A549 (cell line): ENCODE measurements around the gene SLC28A1.

Source experiments
- CEBPB ChIP-seq, 2 experiments: fragments of >200 bp in 1 of 2; sonication (Bioruptor Twin) in 1 of 2; formaldehyde crosslinking in 1 of 2; IDR thresholded peaks; 2 replicates each; pipeline ENCODE4 v1.6.1; 2012 to 2016
- EP300 ChIP-seq, 2 experiments: fragments of >200 bp; sonication (Bioruptor Twin); formaldehyde crosslinking; IDR thresholded peaks; 2 replicates in 1 of 2; 3 replicates in 1 of 2; pipeline ENCODE4 v1.6.1; 2016 to 2017
- GATA3 ChIP-seq: IDR thresholded peaks from 2 replicates; pipeline ENCODE4 v1.6.1; 2012; ENCODE audit warnings: borderline replicate concordance
- HDAC2 ChIP-seq: fragments of 200-600 bp; sonication (generic); IDR thresholded peaks from 2 replicates; pipeline ENCODE4 v1.6.1; 2016
- MAFK ChIP-seq: fragments of 450-650 bp; IDR thresholded peaks from 2 replicates; pipeline ENCODE4 v1.6.1; 2014; ENCODE audit not compliant: partially characterized antibody
- POLR2A ChIP-seq: IDR thresholded peaks from 2 replicates; pipeline ENCODE4 v1.6.1; 2012; ENCODE audit warnings: mild to moderate bottlenecking, low read length
- RNF2 ChIP-seq: fragments of 200-600 bp; sonication (generic); IDR thresholded peaks from 2 replicates; pipeline ENCODE4 v1.6.1; 2016; ENCODE audit warnings: low read depth, mild to moderate bottlenecking, antibody characterized with exemption, moderate library complexity, borderline replicate concordance
- USF2 ChIP-seq: fragments of 450-650 bp; IDR thresholded peaks from 2 replicates; pipeline ENCODE4 v1.6.1; 2014; ENCODE audit warnings: antibody characterized with exemption
- ZC3H11A ChIP-seq: fragments of 450-650 bp; IDR thresholded peaks from 2 replicates; pipeline ENCODE4 v1.6.1; 2014; ENCODE audit warnings: antibody characterized with exemption, mild to moderate bottlenecking
- TF ChIP-seq, protein P1 (sequence below): fragments of >200 bp; sonication (Bioruptor Twin); formaldehyde crosslinking; IDR thresholded peaks from 3 replicates; pipeline ENCODE4 v1.5.1; 2016
- TF ChIP-seq, protein P2 (sequence below): IDR thresholded peaks from 2 replicates; pipeline ENCODE4 v1.6.1; 2012
- TF ChIP-seq, protein P3 (sequence below): fragments of >200 bp; sonication (Bioruptor Twin); formaldehyde crosslinking; IDR thresholded peaks from 2 replicates; pipeline ENCODE4 v1.6.1; 2016
- TF ChIP-seq, protein P4 (sequence below): IDR thresholded peaks from 2 replicates; pipeline ENCODE4 v1.6.1; 2012

GRCh38 chr15:84893607-84894006, 9.1 kb downstream of the SLC28A1 start:
- TF ChIP-seq CEBPB (IDR thresholded peaks at IDR 0.05) = no peak
- no peak for TF ChIP-seq POLR2A
- TF ChIP-seq, protein P1, sequence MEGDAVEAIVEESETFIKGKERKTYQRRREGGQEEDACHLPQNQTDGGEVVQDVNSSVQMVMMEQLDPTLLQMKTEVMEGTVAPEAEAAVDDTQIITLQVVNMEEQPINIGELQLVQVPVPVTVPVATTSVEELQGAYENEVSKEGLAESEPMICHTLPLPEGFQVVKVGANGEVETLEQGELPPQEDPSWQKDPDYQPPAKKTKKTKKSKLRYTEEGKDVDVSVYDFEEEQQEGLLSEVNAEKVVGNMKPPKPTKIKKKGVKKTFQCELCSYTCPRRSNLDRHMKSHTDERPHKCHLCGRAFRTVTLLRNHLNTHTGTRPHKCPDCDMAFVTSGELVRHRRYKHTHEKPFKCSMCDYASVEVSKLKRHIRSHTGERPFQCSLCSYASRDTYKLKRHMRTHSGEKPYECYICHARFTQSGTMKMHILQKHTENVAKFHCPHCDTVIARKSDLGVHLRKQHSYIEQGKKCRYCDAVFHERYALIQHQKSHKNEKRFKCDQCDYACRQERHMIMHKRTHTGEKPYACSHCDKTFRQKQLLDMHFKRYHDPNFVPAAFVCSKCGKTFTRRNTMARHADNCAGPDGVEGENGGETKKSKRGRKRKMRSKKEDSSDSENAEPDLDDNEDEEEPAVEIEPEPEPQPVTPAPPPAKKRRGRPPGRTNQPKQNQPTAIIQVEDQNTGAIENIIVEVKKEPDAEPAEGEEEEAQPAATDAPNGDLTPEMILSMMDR = no peak
- TF ChIP-seq, protein P2, sequence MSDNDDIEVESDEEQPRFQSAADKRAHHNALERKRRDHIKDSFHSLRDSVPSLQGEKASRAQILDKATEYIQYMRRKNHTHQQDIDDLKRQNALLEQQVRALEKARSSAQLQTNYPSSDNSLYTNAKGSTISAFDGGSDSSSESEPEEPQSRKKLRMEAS = no peak
- TF ChIP-seq HDAC2 = no peak
- TF ChIP-seq USF2 = no peak
- TF ChIP-seq MAFK = no peak
- TF ChIP-seq ZC3H11A = no peak
- TF ChIP-seq EP300 (IDR thresholded peaks at IDR 0.05) = no peak
- TF ChIP-seq, protein P3, sequence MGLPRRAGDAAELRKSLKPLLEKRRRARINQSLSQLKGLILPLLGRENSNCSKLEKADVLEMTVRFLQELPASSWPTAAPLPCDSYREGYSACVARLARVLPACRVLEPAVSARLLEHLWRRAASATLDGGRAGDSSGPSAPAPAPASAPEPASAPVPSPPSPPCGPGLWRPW = no peak
- no peak for TF ChIP-seq GATA3
- TF ChIP-seq RNF2 = no peak
- TF ChIP-seq, protein P4, sequence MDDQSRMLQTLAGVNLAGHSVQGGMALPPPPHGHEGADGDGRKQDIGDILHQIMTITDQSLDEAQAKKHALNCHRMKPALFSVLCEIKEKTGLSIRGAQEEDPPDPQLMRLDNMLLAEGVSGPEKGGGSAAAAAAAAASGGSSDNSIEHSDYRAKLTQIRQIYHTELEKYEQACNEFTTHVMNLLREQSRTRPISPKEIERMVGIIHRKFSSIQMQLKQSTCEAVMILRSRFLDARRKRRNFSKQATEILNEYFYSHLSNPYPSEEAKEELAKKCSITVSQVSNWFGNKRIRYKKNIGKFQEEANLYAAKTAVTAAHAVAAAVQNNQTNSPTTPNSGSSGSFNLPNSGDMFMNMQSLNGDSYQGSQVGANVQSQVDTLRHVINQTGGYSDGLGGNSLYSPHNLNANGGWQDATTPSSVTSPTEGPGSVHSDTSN = no peak
